Central memory CD8-positive, alpha-beta T cell (primary cell): ENCODE results near the gene TRIO.
"Not testable (repeated sequence)": the region's sequence is repeated elsewhere in the genome, so short reads cannot be mapped to it uniquely, and the experiment has no call there.

Experiments
- ATAC-seq: fragments of 150-1000 bp; cut with Tn5 transposase; replicated peaks from 2 replicates; pipeline ENCODE4 v1.10.0; 2022; ENCODE audit warnings: mild to moderate bottlenecking, moderate FRiP score, moderate number of reproducible peaks; ENCODE audit not compliant: poor library complexity, severe bottlenecking; ENCODE audit errors: extremely low read depth
- DNase-seq, 2 donors: peaks; one replicate each; pipeline ENCODE4 v3.0.0; 2021; ENCODE audit warnings: low spot score in 2 of 2
- H3K27ac Mint-ChIP-seq: one replicate; pipeline ENCODE4 v1.8.0; 2022; ENCODE audit warnings: low read depth, mild to moderate bottlenecking, moderate library complexity, mixed read lengths
- H3K27me3 Mint-ChIP-seq: one replicate; pipeline ENCODE4 v1.8.0; 2022; ENCODE audit warnings: mixed read lengths
- H3K36me3 Mint-ChIP-seq: one replicate; pipeline ENCODE4 v1.8.0; 2022; ENCODE audit warnings: mild to moderate bottlenecking, moderate library complexity, mixed read lengths; ENCODE audit not compliant: insufficient read depth
- H3K4me1 Mint-ChIP-seq: one replicate; pipeline ENCODE4 v1.8.0; 2022; ENCODE audit warnings: mixed read lengths
- H3K4me3 Mint-ChIP-seq: one replicate; pipeline ENCODE4 v1.8.0; 2022; ENCODE audit warnings: mild to moderate bottlenecking, moderate library complexity, mixed read lengths
- H3K9me3 Mint-ChIP-seq: one replicate; pipeline ENCODE4 v1.8.0; 2022; ENCODE audit warnings: mixed read lengths

Gene TRIO

DNA sequence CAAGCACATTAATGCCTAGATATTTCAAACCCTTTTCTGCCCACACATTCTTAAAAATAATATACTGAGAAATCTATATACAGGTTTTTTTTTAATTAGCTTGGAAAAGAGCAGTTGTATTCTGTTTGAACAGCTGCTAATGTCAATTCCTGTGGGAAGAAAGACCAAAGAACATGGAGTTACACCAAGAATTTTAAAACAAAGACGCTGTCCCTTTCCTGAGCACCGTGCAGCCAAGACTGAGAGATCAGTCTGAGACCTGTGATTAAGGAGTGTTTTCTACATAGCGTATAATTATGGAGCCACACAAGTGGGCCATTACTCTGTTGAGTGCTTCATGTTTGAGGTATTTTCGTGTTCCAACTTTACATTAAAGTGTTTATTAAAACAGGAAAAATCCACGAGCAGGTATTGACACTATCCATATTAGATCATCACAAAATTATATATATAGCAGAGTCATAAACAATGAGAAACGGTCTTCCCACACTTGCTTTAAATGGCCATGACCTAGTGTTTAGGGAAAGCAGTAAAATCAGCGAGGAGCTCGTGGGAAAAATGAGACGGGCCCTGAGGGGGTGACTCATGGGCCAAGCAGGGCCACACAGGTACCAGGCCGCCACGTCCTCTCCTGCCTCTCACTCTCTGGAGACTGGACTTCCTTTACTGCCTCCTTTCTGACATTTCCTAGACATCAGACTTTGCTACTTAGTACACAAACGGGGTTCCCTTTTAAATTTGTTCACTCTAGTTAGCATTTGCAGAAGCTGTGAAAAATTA lies 285.4 kb downstream of the TRIO start:
- H3K9me3 Mint-ChIP-seq = no peaks in the 10 kb centered on the region
- H3K36me3 Mint-ChIP-seq = peaks cover 3% of the 10 kb centered on the region
- no peak for ATAC-seq
- no peaks in the 10 kb centered on the region for H3K4me1 Mint-ChIP-seq
- no peak for DNase-seq
- no peak overlapping the region for H3K27ac Mint-ChIP-seq
- H3K4me3 Mint-ChIP-seq = no peak overlapping the region
- no peaks in the 10 kb centered on the region for H3K27me3 Mint-ChIP-seq

DNA sequence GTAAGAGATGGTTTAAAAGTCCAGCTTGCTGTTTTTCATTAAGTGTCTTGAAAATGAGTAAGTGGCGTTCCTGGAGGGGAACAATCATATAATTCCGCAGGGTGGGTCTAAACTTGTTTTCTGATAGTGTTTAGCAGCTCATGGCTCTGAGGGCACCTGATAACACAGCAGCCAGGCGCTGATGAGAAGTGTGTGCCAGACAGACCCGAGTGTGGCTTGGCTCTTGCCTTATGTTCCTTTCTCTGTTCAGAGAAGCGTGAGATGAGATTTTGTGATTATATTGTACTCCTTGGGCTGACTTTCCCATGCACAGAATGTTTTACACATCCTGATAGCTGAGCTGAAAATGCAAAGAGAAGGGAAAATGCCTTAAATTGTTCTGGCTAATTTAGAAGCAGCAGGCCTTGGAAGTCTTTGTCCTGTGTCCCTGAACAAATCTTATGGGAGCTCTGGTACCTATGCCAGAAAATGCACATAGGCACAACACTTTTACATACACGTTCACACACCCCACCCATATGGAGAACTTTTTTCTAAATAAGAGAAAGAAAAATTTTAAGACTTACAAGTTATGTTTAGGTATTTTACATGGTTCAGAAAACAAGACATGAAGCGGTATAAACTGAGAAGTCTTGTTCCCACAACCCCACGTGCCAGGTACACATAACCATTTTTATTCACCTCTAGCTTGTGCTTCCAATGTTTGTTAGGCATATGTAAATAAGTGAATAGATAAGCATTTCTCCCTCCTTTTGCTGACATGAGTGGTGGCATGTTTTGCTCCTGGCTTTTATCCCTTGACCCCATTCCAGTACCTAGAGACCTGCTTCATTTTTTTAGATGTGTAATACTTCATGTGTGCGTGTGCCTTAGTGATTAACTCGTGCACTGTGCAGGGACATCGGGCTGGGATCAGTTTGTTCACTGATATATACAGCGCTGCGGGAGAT lies 286.2 kb downstream of the TRIO start:
- ATAC-seq (no peak), DNase-seq (no peak)
- Mint-ChIP-seq H3K36me3 (peaks cover 3% of the 10 kb centered on the region), H3K4me1 (no peaks in the 10 kb centered on the region), H3K9me3 (no peaks in the 10 kb centered on the region), H3K4me3 (no peak overlapping the region), H3K27me3 (no peaks in the 10 kb centered on the region), H3K27ac (no peak overlapping the region)

DNA sequence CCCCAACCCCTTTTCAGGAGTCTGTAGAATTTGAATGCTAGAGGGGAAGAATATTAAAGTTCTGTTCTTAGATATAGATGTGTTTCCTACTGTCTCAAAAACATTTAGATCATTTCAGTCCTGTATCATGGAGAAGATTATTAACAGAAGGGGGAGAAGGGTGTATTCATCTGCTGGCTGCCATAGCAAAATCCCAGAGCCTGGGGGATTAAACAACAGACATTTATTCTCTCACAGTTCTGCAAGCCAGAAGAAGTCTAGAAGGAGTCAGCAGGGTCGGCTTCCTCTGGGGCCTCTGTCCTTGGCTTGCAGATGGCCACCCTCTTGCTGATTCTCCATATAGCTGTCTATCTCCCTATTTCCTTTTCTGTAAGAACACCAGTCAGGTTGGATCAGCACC lies 288.4 kb downstream of the TRIO start:
- ATAC-seq (no peak), DNase-seq (no peak)
- no peaks in the 10 kb centered on the region for H3K9me3 Mint-ChIP-seq
- H3K36me3 Mint-ChIP-seq = no peaks in the 10 kb centered on the region
- no peaks in the 10 kb centered on the region for H3K27me3 Mint-ChIP-seq
- no peak overlapping the region for H3K4me3 Mint-ChIP-seq
- H3K27ac Mint-ChIP-seq = no peak overlapping the region
- H3K4me1 Mint-ChIP-seq = no peaks in the 10 kb centered on the region

DNA sequence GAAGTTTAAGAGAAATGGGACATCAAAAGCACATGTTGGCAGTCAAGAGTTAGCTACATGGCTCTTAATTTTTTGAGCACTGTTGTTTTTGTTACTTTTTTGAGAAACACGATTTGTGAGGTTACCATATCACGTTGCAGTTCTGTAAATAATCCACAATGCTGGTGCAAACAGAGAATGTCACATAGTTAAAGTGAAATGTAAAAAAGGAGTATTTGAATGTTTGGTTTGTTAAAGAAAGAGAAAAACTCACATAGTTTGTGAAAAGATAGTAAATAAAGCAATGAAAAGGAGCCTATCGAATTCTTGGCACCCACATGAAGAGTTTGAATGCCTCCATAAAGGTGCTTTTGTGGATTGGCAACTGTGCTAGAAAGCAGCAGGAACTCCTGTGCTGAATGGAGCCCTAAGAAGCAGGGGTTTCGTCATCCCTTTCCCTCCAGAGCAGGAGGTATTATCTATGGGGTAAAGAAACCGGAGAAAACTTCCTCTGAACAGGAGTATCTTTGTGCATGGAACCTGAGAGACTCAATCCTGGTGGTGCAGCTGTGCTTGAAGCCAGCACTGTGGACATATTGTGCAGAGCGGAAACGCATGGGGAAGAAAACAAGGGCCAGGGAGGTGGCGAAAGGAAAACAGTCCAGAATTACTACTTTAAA lies 289.9 kb downstream of the TRIO start:
- no peak overlapping the region for H3K27ac Mint-ChIP-seq
- peaks cover under 1% of the 10 kb centered on the region for H3K27me3 Mint-ChIP-seq
- no peaks in the 10 kb centered on the region for H3K9me3 Mint-ChIP-seq
- DNase-seq (no peak), ATAC-seq (no peak)
- H3K4me1 Mint-ChIP-seq = peaks cover 3% of the 10 kb centered on the region
- H3K4me3 Mint-ChIP-seq = no peak overlapping the region
- H3K36me3 Mint-ChIP-seq = no peaks in the 10 kb centered on the region

DNA sequence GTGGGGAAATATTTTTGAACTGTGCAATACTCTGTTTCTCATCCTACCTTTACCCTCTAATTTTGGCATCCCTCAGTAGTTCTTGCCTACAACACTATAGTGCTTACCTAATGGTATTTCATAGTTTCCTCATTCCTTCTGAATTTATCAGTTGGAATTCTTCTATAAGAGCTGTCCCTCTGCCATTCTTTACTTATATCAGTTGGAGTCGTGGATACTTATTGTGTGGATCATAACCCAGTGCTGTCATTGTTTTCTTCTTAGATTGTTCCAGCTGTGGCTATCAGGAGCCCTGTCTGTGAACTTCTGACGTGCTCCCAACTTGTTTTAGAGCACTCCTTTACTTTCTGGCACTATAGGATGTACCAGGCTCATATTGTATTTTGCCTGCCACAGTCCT lies 292.3 kb downstream of the TRIO start:
- DNase-seq (no peak), ATAC-seq (no peak)
- Mint-ChIP-seq H3K9me3 (no peaks in the 10 kb centered on the region), H3K36me3 (no peaks in the 10 kb centered on the region), H3K4me1 (peaks cover 11% of the 10 kb centered on the region), H3K4me3 (no peak overlapping the region), H3K27me3 (peaks cover 9% of the 10 kb centered on the region), H3K27ac (no peak overlapping the region)

DNA sequence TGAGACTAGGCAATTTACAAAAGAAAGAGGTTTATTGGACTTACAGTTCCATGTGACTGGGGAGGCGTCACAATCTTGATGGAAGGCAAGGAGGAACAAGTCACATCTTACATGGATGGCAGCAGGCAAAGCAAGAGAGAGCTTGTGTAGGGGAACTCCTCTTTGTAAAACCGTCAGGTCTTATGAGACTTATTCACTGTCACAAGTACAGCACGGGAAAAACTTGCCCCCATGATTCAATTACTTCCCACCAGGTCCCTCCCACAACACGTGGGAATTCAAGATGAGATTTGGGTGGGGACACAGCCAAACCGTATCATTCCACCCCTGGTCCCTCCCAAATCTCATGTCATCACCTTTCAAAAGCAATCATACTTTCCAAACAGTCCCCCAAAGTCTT lies 293.0 kb downstream of the TRIO start:
- not testable (repeated sequence) for DNase-seq, H3K9me3 Mint-ChIP-seq, H3K36me3 Mint-ChIP-seq, H3K27me3 Mint-ChIP-seq, H3K4me3 Mint-ChIP-seq, H3K27ac Mint-ChIP-seq, ATAC-seq
- H3K4me1 Mint-ChIP-seq = peaks cover 11% of the 10 kb centered on the region

DNA sequence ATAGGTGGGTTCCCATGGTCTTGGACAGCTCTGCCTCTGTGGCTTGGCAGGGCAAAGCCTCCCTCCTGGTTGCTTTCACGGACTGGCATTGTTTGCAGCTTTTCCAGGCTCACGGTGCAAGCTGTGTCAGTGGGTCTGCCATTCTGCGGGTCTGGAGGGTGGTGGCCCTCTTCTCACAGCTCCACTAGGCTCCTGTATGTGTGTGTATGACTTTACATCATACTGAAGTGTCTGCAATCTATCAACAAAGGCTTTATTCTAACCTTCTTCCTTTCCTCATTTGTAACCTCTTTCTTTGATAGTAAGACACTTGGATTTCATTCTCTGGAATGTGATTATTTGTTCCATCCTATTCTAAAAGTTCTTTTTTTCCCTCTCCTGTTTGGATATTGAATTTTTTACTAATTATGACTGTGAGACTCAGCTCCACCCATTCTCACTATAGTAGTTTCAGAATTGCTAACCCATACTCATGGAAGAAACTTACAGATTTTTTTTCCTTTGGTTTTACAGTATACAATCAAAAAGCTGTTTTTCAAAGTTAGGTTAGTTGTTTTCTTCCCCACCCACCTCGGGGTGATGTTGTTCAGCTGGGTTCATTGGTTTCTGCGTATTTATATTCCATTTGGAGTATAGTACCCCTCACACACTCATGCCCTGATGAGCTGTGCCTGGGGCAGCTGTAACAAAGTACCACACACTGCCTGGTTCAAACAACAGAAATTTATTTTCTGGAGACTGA lies 293.8 kb downstream of the TRIO start:
- Mint-ChIP-seq H3K27me3 (peaks cover 17% of the 10 kb centered on the region), H3K4me1 (peaks cover 11% of the 10 kb centered on the region), H3K9me3 (no peaks in the 10 kb centered on the region), H3K4me3 (no peak overlapping the region), H3K27ac (no peak overlapping the region), H3K36me3 (peaks cover 6% of the 10 kb centered on the region)
- no peak for ATAC-seq
- DNase-seq = no peak

DNA sequence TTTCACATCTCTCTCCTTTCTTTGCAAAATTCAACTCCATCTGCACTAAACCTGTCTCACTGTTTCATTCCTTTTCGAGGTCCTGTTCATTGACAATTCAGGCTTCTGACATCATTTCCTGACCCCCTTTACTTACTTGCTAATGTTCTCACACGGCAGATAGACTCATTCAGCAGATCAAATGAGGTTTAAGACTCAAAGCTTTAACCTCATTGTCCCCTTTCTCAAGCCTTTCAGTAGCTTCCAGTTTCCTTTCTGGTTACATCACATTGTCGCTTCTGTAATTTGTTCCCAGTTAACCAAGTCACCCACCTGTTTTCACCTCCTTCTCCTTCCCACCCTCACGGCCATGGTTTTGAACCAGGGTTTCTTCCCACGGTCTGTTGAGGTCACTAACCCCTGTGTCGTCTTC lies 295.1 kb downstream of the TRIO start:
- Mint-ChIP-seq H3K4me3 (no peak overlapping the region), H3K27me3 (peaks cover 24% of the 10 kb centered on the region), H3K4me1 (peaks cover 11% of the 10 kb centered on the region), H3K9me3 (no peaks in the 10 kb centered on the region), H3K36me3 (peaks cover 6% of the 10 kb centered on the region), H3K27ac (no peak overlapping the region)
- ATAC-seq (no peak), DNase-seq (no peak)

DNA sequence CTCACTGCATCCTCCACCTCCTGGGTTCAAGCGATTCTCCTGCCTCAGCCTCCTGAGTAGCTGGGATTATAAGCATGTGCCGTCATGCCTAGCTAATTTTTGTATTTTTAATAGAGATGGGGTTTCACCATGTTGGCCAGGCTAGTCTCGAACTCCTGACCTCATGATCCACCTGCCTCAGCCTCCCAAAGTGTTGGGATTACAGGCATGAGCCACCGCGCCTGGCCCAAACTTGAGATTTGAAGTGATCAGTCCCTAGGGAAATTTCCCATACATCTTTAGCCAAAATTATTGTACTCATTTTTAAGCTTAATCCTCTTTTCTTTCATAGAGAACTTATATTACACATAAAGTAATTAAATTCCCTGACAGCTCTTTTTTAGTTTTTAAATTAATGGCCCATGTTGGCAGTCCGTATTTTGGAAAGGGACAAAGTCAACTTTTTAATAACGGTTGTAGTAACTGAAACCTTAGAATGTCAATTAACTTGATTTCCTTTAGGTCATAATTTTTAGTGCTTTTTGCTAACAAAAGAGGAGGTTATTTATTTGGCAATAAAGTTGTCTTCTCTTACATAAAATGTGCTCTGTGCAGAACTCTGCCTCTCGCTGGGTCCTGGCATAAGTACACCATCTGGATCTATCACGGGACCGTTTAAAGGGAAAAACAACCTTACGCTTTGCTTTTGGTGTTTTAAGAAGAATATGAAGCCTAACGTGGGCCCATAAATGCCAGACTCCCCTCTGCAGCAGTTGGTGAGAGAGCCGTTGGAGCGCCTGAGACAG lies 296.1 kb downstream of the TRIO start:
- no peak overlapping the region for H3K27ac Mint-ChIP-seq
- peaks cover 24% of the 10 kb centered on the region for H3K27me3 Mint-ChIP-seq
- H3K9me3 Mint-ChIP-seq = no peaks in the 10 kb centered on the region
- peaks cover 6% of the 10 kb centered on the region for H3K36me3 Mint-ChIP-seq
- H3K4me3 Mint-ChIP-seq = no peak overlapping the region
- ATAC-seq = no peak
- H3K4me1 Mint-ChIP-seq = peaks cover 11% of the 10 kb centered on the region
- DNase-seq = no peak

DNA sequence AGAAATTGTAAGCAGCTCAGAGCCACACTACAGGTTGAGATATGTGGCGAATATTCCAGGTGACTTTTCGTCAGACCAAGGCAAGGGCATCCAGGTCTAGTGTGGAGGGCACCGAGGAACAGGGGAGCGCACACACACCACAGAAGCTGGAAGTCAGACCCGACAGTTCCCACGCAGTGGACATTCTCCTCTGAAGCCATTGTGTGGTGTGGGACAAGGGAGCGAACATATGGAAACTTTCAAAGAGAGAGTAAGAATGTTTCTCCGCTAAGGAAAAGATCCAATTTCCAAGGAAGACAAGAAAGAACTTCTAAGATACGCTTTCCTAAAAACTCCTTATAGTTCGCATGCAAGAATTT lies 297.1 kb downstream of the TRIO start:
- H3K4me1 Mint-ChIP-seq = peaks cover 11% of the 10 kb centered on the region
- H3K9me3 Mint-ChIP-seq = no peaks in the 10 kb centered on the region
- DNase-seq (no peak), ATAC-seq (no peak)
- H3K36me3 Mint-ChIP-seq = peaks cover 6% of the 10 kb centered on the region
- peaks cover 24% of the 10 kb centered on the region for H3K27me3 Mint-ChIP-seq
- no peak overlapping the region for H3K4me3 Mint-ChIP-seq
- H3K27ac Mint-ChIP-seq = no peak overlapping the region

DNA sequence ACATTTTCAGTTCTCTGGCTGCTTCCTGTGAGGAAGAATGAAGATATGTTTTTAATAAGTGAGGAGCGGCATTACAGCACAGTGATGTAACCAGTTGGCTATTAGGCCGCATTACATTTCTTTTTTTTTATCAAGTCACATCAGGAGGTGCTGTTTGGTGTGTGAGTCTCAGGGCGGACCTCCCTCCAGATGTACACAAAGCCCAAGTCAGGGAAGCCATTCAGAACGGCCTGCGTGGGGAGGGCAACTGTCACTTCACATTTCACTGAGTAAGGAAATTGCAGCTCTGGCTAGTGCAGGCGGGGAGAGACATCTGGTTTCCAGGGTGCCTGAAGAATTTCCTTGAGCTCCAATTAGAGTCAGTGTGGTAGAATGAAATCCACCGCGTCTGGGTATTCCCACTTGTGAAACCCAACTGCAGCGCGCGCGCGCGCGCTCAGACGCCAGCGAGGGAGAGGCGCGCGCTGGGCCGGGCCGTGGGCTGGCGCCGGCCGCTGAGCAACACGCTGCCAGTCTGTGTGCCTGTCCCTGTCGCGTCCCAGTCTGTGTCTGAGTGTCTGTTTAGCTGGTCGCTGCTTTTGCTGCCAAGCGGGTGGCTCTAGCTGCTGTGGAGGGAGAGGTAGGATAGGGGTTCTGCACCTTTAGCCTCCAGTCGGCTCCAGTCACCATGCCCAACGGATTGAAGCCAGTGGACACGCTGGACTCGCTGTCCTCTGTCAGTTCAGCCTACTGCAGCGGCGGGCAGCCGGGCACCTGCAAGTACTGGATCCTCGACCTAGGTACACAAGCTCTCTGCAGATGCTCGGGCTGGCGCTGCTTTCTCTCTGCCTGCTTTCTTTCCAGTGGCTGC lies 297.7 kb downstream of the TRIO start:
- Mint-ChIP-seq H3K27ac (no peak overlapping the region), H3K36me3 (peaks cover 6% of the 10 kb centered on the region), H3K27me3 (peaks cover 24% of the 10 kb centered on the region), H3K9me3 (no peaks in the 10 kb centered on the region), H3K4me1 (peaks cover 11% of the 10 kb centered on the region), H3K4me3 (no peak overlapping the region)
- ATAC-seq (no peak), DNase-seq (no peak)
